Smooth muscle cell (in vitro differentiated cells): Measurements from ENCODE around the gene POF1B. TPM values are rescaled to one million over a fixed set of nuclear protein-coding genes. Genes with fewer than 3 reads are reported as not detected.
"Not testable (repeated sequence)": the region's sequence is repeated elsewhere in the genome, so short reads cannot be mapped to it uniquely, and the experiment has no call there.

ENCODE experiments used
- DNase-seq: peaks from one replicate; lab custom pipeline; 2025; ENCODE audit not compliant: unreplicated experiment; lab: John Stamatoyannopoulos, UW
- H2AFZ ChIP-seq: fragments of 200-600 bp; sonication (generic); 2 replicates; pipeline ENCODE4 v1.6.0; 2016; ENCODE audit warnings: antibody characterized with exemption, low read depth, mild to moderate bottlenecking
- H3F3A ChIP-seq: fragments of 200-600 bp; sonication (generic); 2 replicates; pipeline ENCODE4 v1.6.0; 2017; ENCODE audit warnings: antibody characterized with exemption, low read depth
- H3K27ac ChIP-seq: fragments of 200-600 bp; sonication (generic); 2 replicates; pipeline ENCODE4 v1.5.1; 2016; ENCODE audit warnings: low read depth, mild to moderate bottlenecking
- H3K27me3 ChIP-seq: fragments of 200-600 bp; sonication (generic); 2 replicates; pipeline ENCODE4 v1.6.1; 2016; ENCODE audit warnings: low read depth, mild to moderate bottlenecking
- H3K36me3 ChIP-seq: fragments of 200-600 bp; sonication (generic); 2 replicates; pipeline ENCODE4 v1.5.1; 2016; ENCODE audit warnings: low read depth
- H3K4me1 ChIP-seq: fragments of 200-600 bp; sonication (generic); 2 replicates; pipeline ENCODE4 v1.5.1; 2016; ENCODE audit warnings: low read depth
- H3K4me2 ChIP-seq: fragments of 200-600 bp; sonication (generic); 2 replicates; pipeline ENCODE4 v1.6.0; 2016; ENCODE audit warnings: mild to moderate bottlenecking
- H3K4me3 ChIP-seq: fragments of 200-600 bp; sonication (generic); 2 replicates; pipeline ENCODE4 v1.5.1; 2016; ENCODE audit warnings: mild to moderate bottlenecking
- H3K79me2 ChIP-seq: fragments of 200-600 bp; sonication (generic); 2 replicates; pipeline ENCODE4 v1.6.0; 2016; ENCODE audit warnings: low read depth, mild to moderate bottlenecking
- H3K9ac ChIP-seq: fragments of 200-600 bp; sonication (generic); 2 replicates; pipeline ENCODE4 v1.6.0; 2016; ENCODE audit warnings: low read depth
- H3K9me3 ChIP-seq: fragments of 200-600 bp; sonication (generic); replicated peaks from 2 replicates; pipeline ENCODE4 v1.5.1; 2016; ENCODE audit warnings: low read depth
- H4K20me1 ChIP-seq: fragments of 200-600 bp; sonication (generic); 2 replicates; pipeline ENCODE4 v1.6.0; 2016; ENCODE audit warnings: low read depth
- CTCF ChIP-seq: fragments of 200-600 bp; sonication (generic); IDR thresholded peaks from 2 replicates; pipeline ENCODE4 v1.5.1; 2017; ENCODE audit warnings: borderline replicate concordance, mild to moderate bottlenecking, antibody characterized with exemption; ENCODE audit not compliant: insufficient read depth, poor library complexity, severe bottlenecking
- WGBS: methylation state at CpG from one replicate; pipeline ENCODE4 v1.1.7; 2016; ENCODE audit warnings: low lambda C conversion rate; 5-methylcytosine and 5-hydroxymethylcytosine counted together
- polyA plus RNA-seq: library from polyadenylated mRNA; unstranded; fragments of >200 nt; fragmentation: Nextera tagmentation; extraction: Ambion mirVana; gene quantifications from 2 replicates; pipeline ENCODE4 v1.2.1, GENCODE V29; 2016
- total RNA-seq: library from RNA; depleted of rRNA; stranded (reverse); fragments of >200 nt; gene quantifications from 2 replicates; pipeline ENCODE4 v1.2.3, GENCODE V29; 2014

Gene POF1B
- total and polyA plus RNA-seq, 2 experiments from 2014 or later, result 1.6 to 8.3 TPM

GRCh38 chrX:85288992-85289723 is 90.3 kb downstream of the POF1B start:
- H3F3A ChIP-seq, result no peaks in the 10 kb centered on the region
- no peak for TF ChIP-seq CTCF
- no peaks in the 10 kb centered on the region for H3K36me3 ChIP-seq
- no peak overlapping the region for H2AFZ ChIP-seq
- no peaks in the 10 kb centered on the region for H4K20me1 ChIP-seq
- H3K27me3 ChIP-seq, result no peaks in the 10 kb centered on the region
- H3K9ac ChIP-seq, result no peak overlapping the region
- no peak overlapping the region for H3K4me2 ChIP-seq
- H3K9me3 ChIP-seq, result no peaks in the 10 kb centered on the region
- H3K4me1 ChIP-seq, result no peaks in the 10 kb centered on the region
- WGBS, result 89% methylated on average over 7 of the region's 7 CpGs
- no peak overlapping the region for H3K4me3 ChIP-seq
- H3K79me2 ChIP-seq, result no peaks in the 10 kb centered on the region
- H3K27ac ChIP-seq, result no peak overlapping the region
- DNase-seq, result no peak

- not testable (repeated sequence) for H3K4me3 ChIP-seq, H4K20me1 ChIP-seq, H3K79me2 ChIP-seq, H3K27me3 ChIP-seq, H3K9me3 ChIP-seq, H3K27ac ChIP-seq, H3K36me3 ChIP-seq, H3K9ac ChIP-seq, H3K4me2 ChIP-seq, H3F3A ChIP-seq, H3K4me1 ChIP-seq, DNase-seq, H2AFZ ChIP-seq
- 86% methylated on average over 6 of the region's 6 CpGs for WGBS
Measured at GRCh38 chrX:85285286-85285685, 94.2 kb downstream of the POF1B start.

- H2AFZ ChIP-seq, result peak overlapping the region; percentile 79
- H3K4me2 ChIP-seq, result peak overlapping the region; percentile 82
- peaks cover 7% of the 10 kb centered on the region for H4K20me1 ChIP-seq
- H3K4me1 ChIP-seq, result no peaks in the 10 kb centered on the region
- peak overlapping the region; percentile 67 for H3K4me3 ChIP-seq
- no peaks in the 10 kb centered on the region for H3F3A ChIP-seq
- 43% methylated on average over 38 of the region's 42 CpGs for WGBS
- TF ChIP-seq CTCF, result no peak
- H3K36me3 ChIP-seq, result no peaks in the 10 kb centered on the region
- DNase-seq, result peak; percentile 9
- no peaks in the 10 kb centered on the region for H3K9me3 ChIP-seq
- peak overlapping the region; percentile 76 for H3K9ac ChIP-seq
- no peaks in the 10 kb centered on the region for H3K27me3 ChIP-seq
- H3K79me2 ChIP-seq, result peaks cover 21% of the 10 kb centered on the region
- H3K27ac ChIP-seq, result peak overlapping the region; percentile 68
Measured at GRCh38 chrX:85244450-85245211, 134.8 kb downstream of the POF1B start.

- H3K79me2 ChIP-seq, result peaks cover 17% of the 10 kb centered on the region
- no peaks in the 10 kb centered on the region for H3F3A ChIP-seq
- H3K27ac ChIP-seq, result peak within 1 kb of the TSS; percentile 68
- TF ChIP-seq CTCF, result no peak
- H3K9ac ChIP-seq, result peak within 1 kb of the TSS; percentile 76
- H3K9me3 ChIP-seq, result no peaks in the 10 kb centered on the region
- peak within 1 kb of the TSS; percentile 82 for H3K4me2 ChIP-seq
- H3K4me3 ChIP-seq, result peak within 1 kb of the TSS; percentile 67
- H3K4me1 ChIP-seq, result no peaks in the 10 kb centered on the region
- H4K20me1 ChIP-seq, result peaks cover 6% of the 10 kb centered on the region
- H3K27me3 ChIP-seq, result no peaks in the 10 kb centered on the region
- peak; percentile 16 for DNase-seq
- H3K36me3 ChIP-seq, result no peaks in the 10 kb centered on the region
- 51% methylated on average over 65 of the region's 65 CpGs for WGBS
- H2AFZ ChIP-seq, result peak within 1 kb of the TSS; percentile 79
Measured at GRCh38 chrX:85243761-85244449, 135.6 kb downstream of the POF1B start, which contains the start of the genes SATL1 and ZNF711. Gene SATL1, minus strand, starts transcription at chrX:85243779. Its CDS starts 134,811 bp downstream, at chrX:85108968. Gene ZNF711, plus strand, starts transcription at chrX:85243991. Its CDS starts 3,582 bp downstream, at chrX:85247573.
